DOHH2 (cell line): ENCODE measurements around the gene PRH2.

Experiments
- H3F3A ChIP-seq: fragments of 200-600 bp; sonication (generic), shearing (Covaris generic); 2 replicates; pipeline ENCODE4 v1.6.0; 2016; ENCODE audit warnings: antibody characterized with exemption, mild to moderate bottlenecking; ENCODE audit not compliant: control insufficient read depth, insufficient read depth
- H3K27ac ChIP-seq: fragments of 200-600 bp; sonication (generic); 2 replicates; pipeline ENCODE4 v1.5.1; 2014; ENCODE audit warnings: low read depth, mild to moderate bottlenecking, low read length, moderate library complexity
- H3K27me3 ChIP-seq: fragments of 200-600 bp; sonication (generic); 2 replicates; pipeline ENCODE4 v1.6.1; 2014; ENCODE audit warnings: mild to moderate bottlenecking, low read length, mixed read lengths; ENCODE audit not compliant: control insufficient read depth
- H3K36me3 ChIP-seq: fragments of 200-600 bp; sonication (generic); 2 replicates; pipeline ENCODE4 v1.6.1; 2014; ENCODE audit warnings: mild to moderate bottlenecking, low read length, moderate library complexity, mixed read lengths; ENCODE audit not compliant: control insufficient read depth
- H3K4me1 ChIP-seq: fragments of 200-600 bp; sonication (generic); 2 replicates; pipeline ENCODE4 v1.6.1; 2014; ENCODE audit warnings: mild to moderate bottlenecking, low read length, mixed read lengths; ENCODE audit not compliant: control insufficient read depth
- H3K4me2 ChIP-seq: fragments of 200-600 bp; sonication (generic); 2 replicates; pipeline ENCODE4 v1.6.0; 2014; ENCODE audit warnings: mild to moderate bottlenecking, low read length, moderate library complexity
- H3K4me3 ChIP-seq: fragments of 200-600 bp; sonication (generic); 2 replicates; pipeline ENCODE4 v1.5.1; 2014; ENCODE audit warnings: mild to moderate bottlenecking, low read length, mixed read lengths
- H3K79me2 ChIP-seq: fragments of 200-600 bp; sonication (generic); 2 replicates; pipeline ENCODE4 v1.6.1; 2014; ENCODE audit warnings: mild to moderate bottlenecking, low read length, mixed read lengths; ENCODE audit not compliant: control insufficient read depth
- H3K9me2 ChIP-seq: fragments of 200-600 bp; sonication (generic); replicated peaks from 2 replicates; pipeline ENCODE4 v1.6.1; 2014; ENCODE audit warnings: mild to moderate bottlenecking, low read length, mixed read lengths; ENCODE audit not compliant: control insufficient read depth
- H3K9me3 ChIP-seq: fragments of 200-600 bp; sonication (generic); 2 replicates; pipeline ENCODE4 v1.6.1; 2014; ENCODE audit warnings: antibody characterized with exemption, low read length, mixed read lengths; ENCODE audit not compliant: control insufficient read depth, insufficient read depth
- H4K20me1 ChIP-seq: fragments of 200-600 bp; sonication (generic); 2 replicates; pipeline ENCODE4 v1.6.0; 2014; ENCODE audit warnings: low read depth, mild to moderate bottlenecking, antibody characterized with exemption, low read length, moderate library complexity; ENCODE audit not compliant: control insufficient read depth, insufficient read depth
- EZH2phosphoT487 ChIP-seq: fragments of 200-600 bp; sonication (generic); IDR thresholded peaks from 2 replicates; pipeline ENCODE4 v1.6.1; 2017; ENCODE audit warnings: borderline replicate concordance, mild to moderate bottlenecking, antibody characterized with exemption, low read length, moderate library complexity, mixed read lengths
- TF ChIP-seq, protein P1 (sequence below): fragments of 200-600 bp; sonication (generic); IDR thresholded peaks from one replicate; pipeline ENCODE4 v1.5.1; 2014; ENCODE audit warnings: antibody characterized with exemption, mild to moderate bottlenecking, low read depth, low read length; ENCODE audit not compliant: poor library complexity, severe bottlenecking

PRH2 gene

GRCh38 chr12:10891937-10892336 is 37.1 kb upstream of the PRH2 start:
- H3K27ac ChIP-seq: no peak overlapping the region
- H3K4me2 ChIP-seq: no peak overlapping the region
- no peaks in the 10 kb centered on the region for H3K79me2 ChIP-seq
- H3K27me3 ChIP-seq: no peaks in the 10 kb centered on the region
- no peak for TF ChIP-seq EZH2phosphoT487
- TF ChIP-seq, protein P1, sequence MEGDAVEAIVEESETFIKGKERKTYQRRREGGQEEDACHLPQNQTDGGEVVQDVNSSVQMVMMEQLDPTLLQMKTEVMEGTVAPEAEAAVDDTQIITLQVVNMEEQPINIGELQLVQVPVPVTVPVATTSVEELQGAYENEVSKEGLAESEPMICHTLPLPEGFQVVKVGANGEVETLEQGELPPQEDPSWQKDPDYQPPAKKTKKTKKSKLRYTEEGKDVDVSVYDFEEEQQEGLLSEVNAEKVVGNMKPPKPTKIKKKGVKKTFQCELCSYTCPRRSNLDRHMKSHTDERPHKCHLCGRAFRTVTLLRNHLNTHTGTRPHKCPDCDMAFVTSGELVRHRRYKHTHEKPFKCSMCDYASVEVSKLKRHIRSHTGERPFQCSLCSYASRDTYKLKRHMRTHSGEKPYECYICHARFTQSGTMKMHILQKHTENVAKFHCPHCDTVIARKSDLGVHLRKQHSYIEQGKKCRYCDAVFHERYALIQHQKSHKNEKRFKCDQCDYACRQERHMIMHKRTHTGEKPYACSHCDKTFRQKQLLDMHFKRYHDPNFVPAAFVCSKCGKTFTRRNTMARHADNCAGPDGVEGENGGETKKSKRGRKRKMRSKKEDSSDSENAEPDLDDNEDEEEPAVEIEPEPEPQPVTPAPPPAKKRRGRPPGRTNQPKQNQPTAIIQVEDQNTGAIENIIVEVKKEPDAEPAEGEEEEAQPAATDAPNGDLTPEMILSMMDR: no peak
- H3K36me3 ChIP-seq: no peaks in the 10 kb centered on the region
- H3K9me3 ChIP-seq: no peaks in the 10 kb centered on the region
- no peaks in the 10 kb centered on the region for H3F3A ChIP-seq
- no peak overlapping the region for H3K4me3 ChIP-seq
- H3K4me1 ChIP-seq: no peaks in the 10 kb centered on the region
- H3K9me2 ChIP-seq: no peaks in the 10 kb centered on the region
- no peaks in the 10 kb centered on the region for H4K20me1 ChIP-seq

GRCh38 chr12:10896854-10897253 is 32.2 kb upstream of the PRH2 start:
- no peaks in the 10 kb centered on the region for H3K9me2 ChIP-seq
- H3K79me2 ChIP-seq: no peaks in the 10 kb centered on the region
- H3K4me3 ChIP-seq: no peak overlapping the region
- H4K20me1 ChIP-seq: no peaks in the 10 kb centered on the region
- no peak overlapping the region for H3K27ac ChIP-seq
- H3K4me2 ChIP-seq: no peak overlapping the region
- no peaks in the 10 kb centered on the region for H3F3A ChIP-seq
- H3K36me3 ChIP-seq: no peaks in the 10 kb centered on the region
- H3K4me1 ChIP-seq: no peaks in the 10 kb centered on the region
- H3K9me3 ChIP-seq: no peaks in the 10 kb centered on the region
- no peaks in the 10 kb centered on the region for H3K27me3 ChIP-seq
- no peak for TF ChIP-seq EZH2phosphoT487
- TF ChIP-seq, protein P1: no peak

GRCh38 chr12:10900530-10900929 is 28.5 kb upstream of the PRH2 start:
- Histone ChIP-seq H3K27ac (no peak overlapping the region), H3K4me3 (no peak overlapping the region), H3K27me3 (no peaks in the 10 kb centered on the region), H4K20me1 (no peaks in the 10 kb centered on the region), H3K79me2 (no peaks in the 10 kb centered on the region), H3K9me3 (no peaks in the 10 kb centered on the region), H3F3A (no peaks in the 10 kb centered on the region), H3K36me3 (no peaks in the 10 kb centered on the region), H3K9me2 (no peaks in the 10 kb centered on the region), H3K4me1 (no peaks in the 10 kb centered on the region), H3K4me2 (no peak overlapping the region)
- TF ChIP-seq EZH2phosphoT487: no peak
- TF ChIP-seq, protein P1: no peak

GRCh38 chr12:10900972-10901371 is 28.1 kb upstream of the PRH2 start:
- H3K9me2 ChIP-seq: no peaks in the 10 kb centered on the region
- H3K27me3 ChIP-seq: no peaks in the 10 kb centered on the region

More at GRCh38 chr12:10900972-10901371, 28.1 kb upstream of the PRH2 start:
- Histone ChIP-seq H3K4me3 (no peak overlapping the region), H3K9me3 (no peaks in the 10 kb centered on the region), H3K27ac (no peak overlapping the region), H3K4me2 (no peak overlapping the region), H3F3A (no peaks in the 10 kb centered on the region), H3K4me1 (no peaks in the 10 kb centered on the region), H3K36me3 (no peaks in the 10 kb centered on the region), H3K79me2 (no peaks in the 10 kb centered on the region), H4K20me1 (no peaks in the 10 kb centered on the region)
- TF ChIP-seq EZH2phosphoT487: no peak
- TF ChIP-seq, protein P1: no peak
